NCI-H128 (cell line): ENCODE measurements around the gene GOLGA7B.
A peak's percentile ranks its signal among the peaks of the same experiment; 100 is the strongest.

Source experiments
- DNase-seq: peaks from one replicate; lab custom pipeline; 2025; ENCODE audit not compliant: unreplicated experiment; lab: John Stamatoyannopoulos, UW

The GOLGA7B gene

DNA sequence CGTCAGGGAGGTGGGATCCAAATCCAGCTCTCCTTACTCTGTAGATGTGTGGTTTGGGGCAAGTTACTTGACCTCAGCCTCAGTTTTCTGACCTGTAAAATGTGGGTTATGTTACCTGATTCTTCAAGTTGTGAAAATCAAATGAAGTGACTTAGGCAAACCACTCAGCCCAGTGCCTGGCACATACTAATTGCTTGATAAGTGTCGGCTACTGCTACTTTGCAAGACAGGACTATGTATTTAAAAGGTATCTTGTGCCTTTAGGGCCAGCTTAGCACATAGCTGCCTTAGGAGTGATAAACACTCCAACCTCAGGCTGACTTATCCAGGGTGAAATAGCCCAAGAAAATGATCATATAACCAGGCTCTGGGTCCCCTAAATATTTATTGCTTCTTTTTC is 42.9 kb downstream of the GOLGA7B start:
- DNase-seq: no peak

DNA sequence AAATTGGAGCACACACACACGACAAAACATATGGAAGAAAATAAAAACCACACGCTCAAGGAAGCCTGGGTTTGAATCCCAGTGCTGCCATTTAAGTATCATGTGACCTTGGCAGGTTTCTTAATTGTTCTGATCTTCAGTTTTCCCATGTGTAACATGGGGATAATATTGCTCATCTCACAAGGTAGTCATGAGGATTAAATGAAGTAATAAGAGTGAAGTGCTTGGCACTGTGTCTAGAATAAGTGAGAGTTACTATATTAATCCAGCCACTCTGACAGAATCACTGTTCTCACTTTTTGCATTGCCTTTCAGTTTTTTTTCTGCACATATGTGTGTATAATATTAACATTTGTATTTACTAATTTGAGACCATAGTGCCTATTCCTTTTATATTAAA is 43.3 kb downstream of the GOLGA7B start:
- DNase-seq: no peak

DNA sequence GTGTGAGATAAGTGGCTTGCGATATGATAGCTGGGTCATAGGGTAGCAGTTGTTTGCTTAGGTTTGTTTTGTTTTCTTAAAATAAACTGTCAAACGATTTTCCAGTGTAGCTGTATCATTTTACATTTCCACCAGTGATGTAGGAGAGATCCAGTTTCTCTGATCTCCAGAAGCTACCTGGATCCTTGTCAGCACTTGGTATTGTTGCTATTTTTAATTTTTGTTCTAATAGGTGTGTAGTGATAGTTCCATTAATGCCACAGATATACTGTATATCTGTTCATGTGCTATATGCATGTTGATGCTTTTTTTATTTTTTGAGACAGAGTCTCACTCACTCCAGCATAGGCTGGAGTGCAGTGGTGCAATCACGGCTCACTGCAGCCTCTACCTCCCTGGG is 44.4 kb downstream of the GOLGA7B start:
- DNase-seq: no peak

DNA sequence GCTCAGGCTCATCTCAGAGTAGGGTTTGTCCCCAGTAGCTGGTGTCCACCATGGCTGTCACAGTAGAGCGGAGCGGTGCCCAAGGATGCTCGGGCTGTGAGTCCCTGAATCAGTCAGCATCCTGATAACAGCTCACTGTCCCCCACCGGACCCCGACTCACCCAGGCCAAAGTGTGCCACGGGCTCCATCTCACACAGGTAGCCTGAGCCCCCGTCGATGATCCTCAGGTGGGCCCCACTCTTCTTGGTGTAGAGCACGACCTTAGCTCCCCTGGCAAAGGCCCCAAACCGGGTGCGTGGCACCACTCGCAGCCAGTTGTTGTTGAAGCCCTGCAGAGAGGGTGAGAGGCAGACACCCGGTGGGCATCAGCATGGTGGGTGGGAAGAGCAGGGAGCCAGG is 45.4 kb downstream of the GOLGA7B start:
- DNase-seq: no peak

DNA sequence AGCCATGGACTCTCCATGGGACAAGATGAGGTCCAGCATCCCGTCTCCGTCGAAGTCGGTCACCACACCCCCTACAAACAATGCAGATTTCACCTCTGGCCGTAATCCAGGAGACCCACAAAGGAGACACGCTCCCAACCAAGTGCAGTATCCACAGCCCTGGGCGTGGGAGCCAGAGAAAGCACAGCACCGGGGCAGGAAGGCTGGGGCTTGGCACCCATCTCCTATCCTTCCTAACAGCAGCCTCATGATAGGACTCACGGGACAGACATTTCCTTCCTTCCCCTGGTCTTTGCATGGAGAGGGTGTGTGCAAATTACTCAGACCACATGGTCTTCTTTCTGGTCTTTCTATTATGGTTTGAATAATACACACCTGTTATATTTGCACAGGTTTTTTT is 46.3 kb downstream of the GOLGA7B start:
- DNase-seq: no peak

DNA sequence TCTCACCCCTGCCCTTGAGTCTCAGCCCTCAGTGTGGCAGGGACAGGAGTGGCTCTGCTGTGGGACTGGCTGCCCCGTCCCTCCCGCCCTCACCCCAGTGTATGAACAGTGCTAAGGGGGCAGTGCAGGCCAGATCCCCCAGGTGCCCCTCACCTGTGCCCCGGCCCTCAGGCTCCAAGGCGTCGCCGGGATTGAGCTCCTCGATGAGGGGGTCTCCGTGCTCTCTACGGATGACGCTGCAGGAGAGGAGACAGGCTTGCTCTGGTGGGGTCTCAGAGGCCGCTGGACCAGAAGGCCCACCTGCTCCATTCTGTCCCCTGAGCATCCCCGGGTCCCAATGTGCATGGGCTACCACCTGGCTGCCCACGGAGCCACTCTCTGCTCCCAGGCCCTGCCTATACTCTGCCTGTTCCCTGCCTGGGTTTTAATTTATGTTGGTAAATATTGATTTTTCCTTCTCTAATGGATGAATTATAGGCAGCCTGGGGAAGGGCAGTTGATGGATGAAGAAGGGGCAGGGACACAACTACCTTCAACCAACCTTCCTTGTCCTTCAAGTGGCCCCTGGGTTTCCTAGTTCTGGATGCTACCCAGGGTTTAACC is 47.2 kb downstream of the GOLGA7B start:
- DNase-seq: no peak

DNA sequence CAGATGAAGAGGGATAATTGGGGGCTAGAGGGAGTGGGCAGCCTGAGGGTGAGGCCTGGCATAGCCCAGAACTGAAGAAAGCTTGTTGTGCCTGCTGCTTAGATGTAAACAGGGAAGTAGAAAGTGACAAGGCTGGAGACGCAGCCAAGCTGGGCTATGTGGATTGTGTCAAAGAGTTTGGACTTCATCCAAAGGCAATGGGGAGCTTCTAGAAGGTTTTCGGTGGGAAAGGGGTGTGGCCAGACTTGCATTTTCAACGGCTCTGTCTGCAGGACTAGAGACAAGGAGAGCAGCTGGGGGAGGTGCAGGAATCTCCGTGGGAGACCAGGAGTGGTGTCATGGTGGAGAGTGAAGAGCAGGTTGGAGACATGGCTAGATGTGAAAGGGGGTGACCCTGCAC is 48.8 kb downstream of the GOLGA7B start:
- DNase-seq: no peak

DNA sequence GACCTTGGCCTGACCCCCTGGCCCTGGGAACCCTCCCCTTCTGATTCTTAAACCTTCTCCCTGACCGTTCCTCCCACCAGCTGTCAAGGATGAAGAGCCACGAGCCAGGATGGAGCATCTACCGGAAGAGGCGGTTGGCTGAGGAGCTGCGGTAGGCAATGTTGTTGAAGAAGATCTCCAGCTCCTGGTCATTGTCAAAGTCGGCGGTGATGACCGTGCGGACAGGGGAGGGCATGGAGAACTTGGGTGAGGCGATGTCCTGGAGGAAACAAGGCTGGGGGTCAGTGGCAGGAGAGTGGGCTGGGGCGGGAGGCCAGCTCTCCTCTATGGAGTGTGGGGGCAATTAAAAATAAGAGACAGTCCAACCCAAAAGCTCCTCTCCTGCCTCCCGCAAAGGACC is 51.7 kb downstream of the GOLGA7B start:
- no peak for DNase-seq

DNA sequence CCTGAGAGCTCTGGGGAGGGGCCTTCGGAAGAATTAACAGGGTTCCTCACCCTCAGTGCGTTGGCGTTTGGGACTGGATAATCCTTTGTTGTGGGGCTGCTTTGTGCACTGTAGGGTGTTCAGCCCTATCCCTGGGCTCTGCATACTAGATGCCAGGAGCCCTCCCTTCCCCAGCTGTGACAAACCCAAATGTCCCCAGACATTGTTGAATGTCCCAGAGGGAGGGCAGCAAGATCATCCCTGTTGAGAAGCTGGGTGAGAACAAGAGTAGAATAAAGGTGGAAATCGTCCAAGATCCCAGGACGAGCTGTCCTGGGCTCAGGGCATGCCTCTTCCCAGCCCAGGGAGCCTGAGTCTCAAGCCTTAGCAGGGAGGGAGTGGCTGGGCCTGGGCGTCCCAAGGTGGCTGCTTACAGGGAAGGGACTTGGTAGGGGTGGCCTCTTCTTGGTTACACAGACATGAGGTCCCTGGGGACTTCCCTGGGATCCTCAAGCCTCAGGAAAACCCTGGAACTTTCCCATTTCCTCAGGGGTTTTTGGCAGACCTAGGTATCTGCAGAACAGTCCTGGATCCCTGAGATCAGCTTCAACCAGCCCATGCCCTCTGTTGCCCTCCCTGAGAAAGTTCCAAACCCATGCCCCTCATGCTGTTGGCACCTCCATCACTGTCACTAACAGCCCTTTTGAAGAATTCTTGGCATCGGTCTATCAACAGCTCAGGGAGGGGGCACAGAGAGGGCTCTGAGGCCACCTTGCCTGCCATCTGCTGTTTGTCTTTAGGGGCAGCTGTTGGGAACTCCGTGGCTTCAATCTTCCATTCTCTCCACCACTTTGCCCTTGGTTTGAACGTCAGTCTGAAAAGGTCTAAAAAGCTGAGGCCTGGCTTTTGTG is 53.7 kb downstream of the GOLGA7B start:
- DNase-seq: no peak

DNA sequence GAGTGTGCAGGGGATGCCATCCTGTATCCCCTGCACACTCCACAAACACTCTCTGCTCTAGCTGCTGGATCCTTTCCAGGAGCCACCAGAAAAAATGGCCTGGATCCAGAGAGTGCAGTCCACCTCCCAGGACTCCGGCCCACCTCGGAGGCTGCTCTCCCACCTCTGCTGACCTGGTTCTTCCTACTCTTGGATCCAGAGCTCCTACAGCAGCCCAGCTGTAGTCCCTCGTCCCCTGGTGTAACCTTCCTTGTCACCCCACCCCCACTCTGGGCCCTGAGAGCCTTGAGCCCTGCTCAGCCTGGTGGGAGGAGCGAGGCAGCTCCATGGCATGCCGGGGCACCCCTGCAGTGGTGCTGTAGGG is 54.4 kb downstream of the GOLGA7B start:
- DNase-seq: no peak

DNA sequence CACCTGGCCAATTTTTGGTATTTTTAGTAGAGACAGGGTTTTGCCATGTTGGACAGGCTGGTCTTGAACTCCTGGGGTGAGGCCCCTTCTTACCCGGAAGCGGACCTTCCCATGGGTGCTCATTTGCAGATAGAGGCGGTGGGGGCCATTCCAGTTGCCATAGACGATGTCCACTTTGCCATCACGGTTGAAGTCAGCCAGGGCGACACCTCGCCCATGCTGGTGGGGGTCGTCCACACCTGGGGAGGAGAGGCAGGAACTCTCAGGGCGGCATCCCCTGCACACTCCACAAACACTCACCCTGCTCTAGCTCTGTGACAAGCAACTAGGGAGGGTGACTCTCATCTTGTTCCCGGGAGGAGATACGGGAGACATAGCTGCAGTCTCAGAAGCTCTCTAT is 54.9 kb downstream of the GOLGA7B start:
- DNase-seq: no peak

DNA sequence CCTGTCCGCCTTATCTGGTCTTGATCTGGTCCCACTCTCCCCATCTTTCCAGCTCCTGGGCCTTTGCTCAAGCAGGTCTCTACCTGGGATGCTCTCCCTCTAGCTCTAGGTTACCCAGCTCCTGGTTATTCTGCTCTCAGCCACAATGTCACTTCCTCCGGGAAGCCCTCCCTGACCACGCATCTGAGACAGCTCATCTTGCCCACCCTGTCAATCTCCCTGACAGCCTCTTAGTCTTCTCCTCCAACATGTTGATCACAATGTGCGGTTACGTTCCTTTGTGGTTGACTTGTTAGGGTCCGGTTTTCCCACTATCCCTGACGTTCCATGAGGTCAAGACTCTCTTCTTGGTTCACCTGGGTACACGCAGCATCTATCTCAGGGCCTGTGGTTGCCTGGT is 55.6 kb downstream of the GOLGA7B start:
- DNase-seq: no peak

DNA sequence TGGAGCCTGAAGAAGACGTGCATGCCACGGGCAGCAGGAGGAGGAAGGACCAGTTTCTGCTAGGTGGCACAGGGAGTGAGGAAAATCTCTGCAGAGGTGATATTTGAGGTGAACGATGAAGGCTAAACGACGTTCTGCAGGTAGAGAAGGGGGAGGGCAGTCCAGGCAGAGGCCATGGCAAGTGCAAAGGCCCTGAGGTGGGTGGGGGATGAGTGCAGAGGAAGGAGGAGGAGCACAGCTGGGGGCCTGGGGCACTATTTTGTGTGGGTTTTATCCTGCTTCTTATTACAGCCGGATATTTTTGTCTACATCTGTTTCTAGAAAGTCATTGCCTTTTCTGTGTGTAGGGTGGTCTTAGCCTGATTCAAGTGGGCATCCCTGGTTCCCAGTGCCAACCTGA is 57.6 kb downstream of the GOLGA7B start:
- DNase-seq: no peak

DNA sequence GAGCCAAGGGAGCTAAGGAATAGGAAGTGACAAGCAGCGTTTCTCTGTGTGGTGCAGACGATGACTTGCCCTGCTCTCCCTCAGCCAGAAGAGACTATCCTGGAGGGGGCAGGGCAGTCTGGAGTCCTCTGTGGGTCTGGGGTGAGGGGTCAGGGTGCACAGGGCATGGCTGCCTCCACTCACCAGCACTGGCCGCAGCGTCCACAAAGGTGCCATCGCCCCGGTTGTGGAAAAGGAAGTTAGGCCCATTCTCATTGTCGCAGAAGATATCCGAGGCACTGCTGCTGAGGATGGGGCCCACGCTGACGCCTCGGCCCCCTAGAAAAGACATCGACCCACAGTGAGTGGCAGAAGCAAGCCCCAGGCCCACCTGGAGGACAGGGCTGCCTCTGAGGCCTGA is 58.2 kb downstream of the GOLGA7B start:
- no peak for DNase-seq

DNA sequence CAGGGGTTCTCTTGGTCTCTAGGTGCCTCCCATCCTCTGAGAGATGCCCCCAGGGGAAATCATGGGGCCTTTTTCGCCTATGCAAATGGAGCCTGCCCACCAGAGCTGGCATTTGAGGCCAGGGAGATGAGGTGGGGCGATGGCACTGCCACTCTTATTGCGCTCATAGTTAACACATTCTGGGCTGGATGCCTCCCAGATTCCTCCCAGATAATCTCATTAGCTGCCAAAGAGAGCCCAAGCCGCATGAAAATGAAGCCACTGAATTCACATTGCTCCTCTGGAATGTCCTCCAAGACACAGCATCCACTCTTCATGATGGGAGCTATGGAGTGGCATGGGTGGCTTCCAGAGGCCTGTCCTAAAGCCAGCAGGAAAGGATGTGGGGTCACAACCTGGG is 61.0 kb downstream of the GOLGA7B start:
- no peak for DNase-seq

DNA sequence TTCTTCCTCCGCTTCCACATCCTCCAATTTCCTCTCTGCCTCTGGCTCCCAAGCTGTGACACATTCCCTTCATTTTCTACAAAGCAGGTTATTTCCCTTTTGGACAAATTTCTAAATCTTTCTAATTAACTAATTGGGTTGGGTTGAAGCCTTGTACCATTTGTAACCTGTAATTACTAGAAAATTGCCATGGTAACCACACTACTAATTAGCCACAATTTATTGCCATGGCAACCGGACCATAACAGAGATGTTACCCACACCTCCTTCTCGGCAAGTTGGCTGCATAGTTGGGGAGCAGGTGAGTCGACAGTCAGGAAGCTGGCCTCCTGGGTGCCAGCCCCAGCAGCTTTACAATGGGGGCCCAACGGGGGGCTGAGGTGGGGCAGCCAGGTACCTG is 61.6 kb downstream of the GOLGA7B start:
- DNase-seq: no peak

DNA sequence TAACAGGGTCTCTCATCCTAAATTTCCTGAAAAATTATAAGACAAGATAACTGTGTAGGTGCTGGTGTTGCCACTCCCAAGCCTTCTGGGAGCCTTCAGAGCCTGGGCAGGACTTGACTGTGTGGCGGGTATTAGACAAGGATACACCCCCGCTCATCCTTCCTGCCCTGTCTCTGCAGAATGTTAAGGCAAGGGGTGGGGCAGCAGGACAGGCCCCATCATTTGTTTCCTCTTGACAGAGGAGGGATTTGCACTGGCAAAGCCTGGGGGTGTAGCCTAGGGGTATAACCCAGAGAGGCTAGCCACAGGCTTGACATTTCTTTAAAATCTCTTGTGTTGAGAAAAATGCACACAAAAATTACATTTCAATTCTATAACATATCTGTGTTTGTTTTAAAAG is 63.5 kb downstream of the GOLGA7B start:
- no peak for DNase-seq

DNA sequence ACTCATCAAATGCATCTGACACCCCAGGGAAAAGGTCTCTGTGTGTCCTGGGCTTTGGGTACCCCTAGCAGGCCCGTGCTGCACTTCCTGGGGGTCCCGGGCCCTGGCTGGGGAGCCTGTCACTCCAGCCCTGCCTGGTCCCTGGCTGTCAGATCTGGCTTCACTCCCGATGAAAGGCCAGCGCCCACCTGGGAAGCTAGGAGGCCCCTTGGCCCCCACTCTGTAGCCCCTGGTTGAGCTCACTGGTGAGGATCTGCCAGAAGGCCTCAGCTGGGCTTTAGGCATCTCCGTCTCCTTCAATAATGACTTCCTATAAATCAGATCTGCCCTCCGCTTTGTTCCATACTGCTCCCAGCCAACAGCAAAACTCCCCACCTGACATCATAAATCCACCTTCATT is 64.0 kb downstream of the GOLGA7B start:
- no peak for DNase-seq

DNA sequence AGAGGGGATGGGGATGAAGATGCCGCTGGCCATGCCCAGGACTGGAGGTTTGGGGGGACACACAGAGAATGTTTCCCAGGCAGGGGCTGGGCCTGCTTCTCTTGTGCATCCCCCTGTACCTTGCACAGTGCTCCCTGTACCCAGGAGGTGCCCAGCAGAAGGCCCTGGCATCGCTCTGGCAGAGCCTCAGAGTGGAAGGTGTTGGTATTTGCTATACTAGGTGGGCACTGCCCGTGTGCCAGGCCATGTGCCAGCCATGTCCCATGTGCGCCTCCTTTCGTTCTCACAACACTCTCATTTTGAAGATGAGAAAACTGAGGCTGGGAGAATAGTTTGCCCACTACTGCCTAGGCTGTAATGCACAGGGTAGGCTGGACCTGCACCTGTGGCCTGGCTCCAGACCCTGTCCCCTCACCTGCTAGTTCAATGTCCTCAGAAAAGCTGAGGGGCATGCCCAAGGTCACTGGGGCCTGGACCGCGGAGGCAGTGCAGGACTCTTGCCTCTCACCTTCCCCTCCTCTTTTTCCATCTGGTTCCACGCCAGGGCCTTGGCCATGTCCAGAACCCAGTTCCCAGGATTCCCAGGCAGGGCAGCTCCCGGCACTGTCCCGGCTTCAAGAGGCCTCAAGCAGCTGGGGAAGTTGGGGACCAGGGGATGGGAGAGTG is 64.7 kb downstream of the GOLGA7B start:
- DNase-seq: no peak

DNA sequence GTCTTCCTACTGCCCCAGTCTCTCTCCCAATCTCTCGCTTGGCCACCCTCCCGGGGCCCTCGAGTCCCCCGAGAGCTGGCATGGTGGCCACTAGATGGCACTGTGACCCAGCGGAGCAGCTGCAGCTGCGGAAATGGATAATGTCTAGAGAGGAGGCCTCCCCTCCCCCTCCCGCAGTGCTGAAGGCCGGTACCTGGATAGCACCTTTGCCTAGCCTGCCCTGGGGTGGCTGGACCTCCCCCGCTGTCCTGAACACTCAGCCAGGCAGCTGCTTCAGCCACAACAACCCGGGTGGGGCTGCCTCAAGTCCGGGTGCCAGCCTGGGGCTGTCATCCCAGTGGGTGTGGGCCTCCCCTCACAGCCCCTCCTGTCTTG is 65.2 kb downstream of the GOLGA7B start:
- peak; percentile 25 for DNase-seq

DNA sequence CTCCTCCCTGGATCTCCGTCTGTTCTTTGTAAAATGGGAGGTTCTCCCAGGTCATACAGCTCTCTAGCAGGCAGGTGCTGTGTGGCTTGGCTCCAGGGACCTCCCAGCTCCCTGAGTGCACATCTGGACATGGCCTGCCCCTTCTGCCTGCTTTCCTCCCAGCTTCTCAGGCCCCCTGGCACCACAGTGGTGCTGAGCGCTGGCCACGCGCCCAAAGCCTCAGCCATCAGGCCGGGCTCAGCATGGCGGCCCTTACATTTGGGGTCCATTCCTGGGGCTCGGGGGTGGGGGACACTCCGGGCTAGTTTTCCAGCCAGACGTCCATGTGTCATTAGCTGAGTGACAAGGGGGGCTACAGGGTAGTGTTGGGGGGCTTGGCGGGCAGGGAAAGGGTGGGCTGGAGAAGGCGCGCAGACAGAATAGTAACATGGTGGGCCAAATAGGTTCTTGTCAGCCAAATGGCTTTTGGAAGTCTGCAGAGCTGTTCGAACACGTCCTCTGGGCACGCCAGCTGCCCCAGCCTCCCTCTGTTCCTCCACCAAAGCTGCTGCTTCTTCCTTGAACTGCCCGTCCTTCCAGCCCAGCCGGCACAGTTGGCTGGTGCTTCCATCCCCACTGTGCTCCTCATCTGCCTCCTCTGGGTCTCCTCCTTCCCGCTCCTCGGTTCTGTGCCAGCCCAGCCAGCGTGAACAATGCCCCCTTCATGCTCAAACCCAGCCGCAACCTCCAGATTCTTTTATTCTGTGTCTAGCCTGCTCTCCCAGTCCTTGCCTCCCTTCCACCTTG is 65.9 kb downstream of the GOLGA7B start:
- no peak for DNase-seq

DNA sequence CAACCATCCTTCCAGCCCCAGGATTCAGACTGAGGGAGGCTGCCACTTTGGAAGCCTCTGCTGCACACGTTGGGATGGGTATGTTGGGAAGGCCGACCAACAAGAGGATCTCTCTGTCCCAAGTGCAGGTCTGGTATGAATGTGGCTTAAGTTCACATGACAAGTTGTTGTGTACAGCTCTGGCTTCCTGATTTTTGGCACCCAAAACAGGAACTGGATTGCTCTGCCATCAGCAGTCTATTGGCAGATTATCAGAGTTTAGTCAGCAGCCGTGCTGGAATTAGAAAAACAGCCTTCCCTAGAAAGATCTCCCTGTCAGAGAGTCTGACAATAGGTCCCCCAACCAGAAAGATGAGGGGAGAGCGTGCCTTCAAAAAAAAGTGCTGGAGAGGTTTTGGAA is 66.9 kb downstream of the GOLGA7B start:
- no peak for DNase-seq
